GM18873 (cell line): ENCODE results near the gene RASAL1.
"Not testable (repeated sequence)": the region's sequence is repeated elsewhere in the genome, so short reads cannot be mapped to it uniquely, and the experiment has no call there.

Source experiments
- ATAC-seq: cut with Tn5 transposase; IDR thresholded peaks from one replicate; pipeline ENCODE4 v1.9.1; 2021; ENCODE audit warnings: mild to moderate bottlenecking, moderate library complexity, moderate number of reproducible peaks; ENCODE audit not compliant: unreplicated experiment, low FRiP score

The RASAL1 gene

DNA sequence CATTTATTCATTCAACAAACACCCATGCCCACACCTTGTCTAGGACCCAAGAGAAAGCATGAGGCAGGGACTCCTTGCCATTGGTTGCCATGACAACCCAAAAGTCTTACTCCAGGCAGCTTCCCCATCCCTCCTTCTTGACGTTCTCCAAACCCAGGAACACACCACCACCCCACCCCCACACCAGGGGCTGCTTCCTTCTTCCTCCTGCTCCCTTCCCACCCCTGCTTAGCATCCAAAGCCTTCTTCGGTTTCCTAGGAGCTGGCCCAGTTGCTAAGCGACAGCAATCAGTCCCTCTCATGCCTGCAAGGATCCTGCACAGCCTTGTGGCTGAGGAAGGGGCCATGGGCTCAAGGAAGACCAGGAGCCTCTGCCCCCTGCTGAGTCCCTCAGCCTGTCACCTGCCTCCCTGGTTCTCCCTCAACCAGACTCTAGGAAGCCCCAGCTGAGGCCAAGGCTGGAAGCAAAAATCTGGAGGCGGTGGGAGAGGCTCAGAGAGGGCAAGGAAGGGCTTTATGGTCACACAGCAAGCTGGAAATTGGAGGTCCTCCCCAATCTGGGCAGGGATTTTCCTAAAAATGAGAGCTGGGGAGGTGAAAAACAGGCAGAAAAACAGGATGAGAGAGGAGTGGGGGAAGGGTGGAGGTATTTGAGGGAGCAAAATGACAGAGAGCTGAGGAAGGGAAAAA is 15.4 kb downstream of the RASAL1 start:
- ATAC-seq = no peak

- no peak for ATAC-seq
Observed at GRCh38 chr12:113118142-113118541, 17.4 kb downstream of the RASAL1 start.

DNA sequence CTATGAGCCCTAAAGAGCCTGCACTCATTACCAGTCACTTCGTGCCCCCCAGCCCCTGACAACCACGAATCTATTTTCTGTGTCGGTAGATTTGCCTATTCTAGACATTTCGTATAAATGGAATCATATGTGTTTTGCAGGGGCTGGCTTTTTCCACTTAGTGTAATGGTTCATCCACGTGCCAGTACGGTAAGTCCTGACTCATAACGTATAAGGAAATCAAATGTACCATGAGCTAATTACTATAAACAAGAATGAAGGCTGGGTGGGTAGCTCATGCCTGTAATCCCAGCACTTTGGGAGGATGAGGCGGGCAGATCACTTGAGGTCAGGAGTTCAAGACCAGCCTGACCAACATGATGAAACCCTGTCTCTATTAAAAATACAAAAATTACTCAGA is 17.9 kb downstream of the RASAL1 start:
- ATAC-seq = not testable (repeated sequence)

DNA sequence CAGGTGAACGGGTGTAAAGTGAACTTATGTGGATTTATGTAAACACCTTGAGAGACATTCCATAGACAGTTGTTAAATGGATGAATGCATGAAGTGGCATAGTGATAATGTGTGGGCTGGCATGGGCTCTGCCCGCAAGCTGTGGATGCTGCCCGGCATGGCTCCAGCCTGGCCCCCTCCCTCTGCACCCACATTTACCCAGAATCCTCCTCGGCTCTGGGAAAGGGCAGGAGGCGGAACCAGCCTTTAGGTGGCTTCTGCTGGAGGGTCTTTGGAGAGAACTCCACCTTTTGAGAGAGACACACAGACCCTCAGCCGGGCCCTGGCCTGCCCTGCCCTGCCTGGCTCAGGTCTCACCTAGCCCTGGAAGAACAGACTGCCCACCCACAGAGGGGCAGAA is 18.7 kb downstream of the RASAL1 start:
- ATAC-seq = no peak

DNA sequence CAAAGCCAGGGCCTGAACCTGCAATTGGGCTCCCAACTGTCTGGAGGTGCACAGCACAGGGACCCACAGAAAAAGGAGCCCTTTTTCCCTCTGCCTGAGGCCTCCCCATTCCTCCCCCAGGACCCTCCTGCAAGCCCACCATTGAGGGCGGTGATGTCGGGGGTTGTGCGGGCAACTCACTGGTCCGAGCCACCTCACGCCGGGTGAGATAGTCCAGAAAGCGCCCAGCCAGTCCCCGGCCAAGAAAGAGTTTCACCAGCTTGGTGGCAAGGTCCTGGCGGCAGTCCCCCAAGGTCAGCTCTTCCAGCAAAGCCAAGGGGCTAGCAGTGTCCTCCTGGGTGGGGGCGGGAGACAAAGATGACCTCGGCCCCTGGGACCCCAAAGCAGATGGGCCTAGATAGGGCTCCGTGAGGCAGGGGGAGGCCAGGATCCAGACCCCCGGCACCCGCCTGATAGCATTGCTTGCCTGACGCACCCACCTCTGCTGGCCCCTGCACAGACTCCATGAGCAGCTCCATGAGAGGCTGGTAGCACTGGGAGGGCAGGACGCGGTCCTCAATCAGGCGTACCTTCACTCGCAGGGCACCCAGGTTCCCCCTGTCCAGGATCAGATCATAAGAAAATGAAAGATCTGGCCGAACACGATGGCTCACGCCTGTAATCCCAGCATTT is 20.0 kb downstream of the RASAL1 start:
- no peak for ATAC-seq

- no peak for ATAC-seq
Observed at GRCh38 chr12:113114447-113115178, 20.9 kb downstream of the RASAL1 start.

DNA sequence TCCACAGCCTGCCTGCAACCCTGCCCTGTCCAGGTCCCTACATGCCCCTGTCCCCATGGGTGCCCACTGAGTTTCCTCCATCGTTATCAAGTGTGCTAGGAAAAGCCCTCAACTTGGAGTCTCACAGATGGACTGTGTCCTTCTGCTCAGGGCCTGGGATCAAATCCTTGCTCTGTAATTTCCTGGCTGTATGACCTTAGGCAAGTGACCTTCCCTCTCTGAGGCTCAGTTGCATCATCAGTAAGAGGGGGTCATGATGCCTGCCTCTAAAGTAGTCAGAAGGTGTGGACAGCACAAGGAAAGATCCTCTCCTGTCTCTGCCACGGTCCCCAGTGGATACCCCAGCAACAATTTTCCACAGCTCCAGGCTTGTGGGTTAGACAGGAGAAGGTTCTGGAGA is 22.2 kb downstream of the RASAL1 start:
- no peak for ATAC-seq

GRCh38 chr12:113112043-113112899 is 23.3 kb downstream of the RASAL1 start:
- ATAC-seq = no peak

DNA sequence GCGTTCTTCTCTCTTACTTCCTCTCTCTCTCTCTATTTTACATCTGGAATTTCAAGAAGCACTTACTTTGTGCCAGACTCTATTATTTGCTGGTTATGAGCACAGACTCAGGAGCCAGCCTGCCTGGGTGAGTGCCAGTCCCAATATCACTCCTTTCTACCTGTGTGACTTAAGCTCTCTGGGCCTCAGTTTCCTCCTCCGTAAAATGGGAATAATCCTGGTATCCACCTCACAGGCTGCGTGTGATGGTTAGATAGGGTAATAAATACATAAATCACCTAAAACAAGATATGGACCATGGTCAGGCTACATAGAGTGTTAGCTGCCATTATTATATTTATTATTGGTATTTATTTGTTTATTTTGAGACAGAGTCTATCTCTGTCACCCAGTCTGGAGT is 24.3 kb downstream of the RASAL1 start:
- ATAC-seq = no peak

DNA sequence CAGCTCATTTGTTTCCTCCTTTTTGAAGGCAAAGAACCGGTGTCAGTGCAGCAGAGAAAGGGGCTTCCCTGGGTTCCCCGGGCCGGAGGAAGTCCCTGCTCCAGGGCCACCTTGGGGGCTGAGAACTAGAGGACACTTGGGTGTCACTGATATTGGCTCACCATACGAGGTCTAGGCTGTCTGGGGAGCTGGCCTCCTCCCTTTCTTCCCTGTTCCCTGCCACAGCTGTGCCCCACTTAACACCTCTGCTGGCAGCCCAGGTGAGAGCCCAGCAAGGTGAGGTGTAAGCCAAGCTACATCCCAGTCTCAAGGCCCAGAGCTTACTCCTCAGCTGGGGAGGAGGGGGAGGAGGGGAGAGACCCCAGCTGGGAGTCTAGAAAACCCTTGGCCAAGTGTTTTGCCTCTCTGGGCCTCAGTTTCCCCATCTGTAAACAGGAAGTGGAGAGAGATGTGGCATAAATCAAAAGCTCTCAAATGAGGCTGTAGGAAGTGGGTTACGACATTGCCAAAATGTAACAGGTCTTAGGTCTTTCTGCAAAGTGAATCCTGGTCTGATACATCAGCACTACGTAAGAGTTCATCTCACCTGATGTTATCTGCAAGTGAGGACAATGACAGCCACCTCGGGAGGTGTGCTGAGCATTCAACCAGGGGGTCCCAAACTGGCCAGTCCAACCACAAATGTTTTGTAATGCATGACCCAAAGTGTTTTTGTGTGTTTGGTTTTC is 25.5 kb downstream of the RASAL1 start:
- no peak for ATAC-seq

DNA sequence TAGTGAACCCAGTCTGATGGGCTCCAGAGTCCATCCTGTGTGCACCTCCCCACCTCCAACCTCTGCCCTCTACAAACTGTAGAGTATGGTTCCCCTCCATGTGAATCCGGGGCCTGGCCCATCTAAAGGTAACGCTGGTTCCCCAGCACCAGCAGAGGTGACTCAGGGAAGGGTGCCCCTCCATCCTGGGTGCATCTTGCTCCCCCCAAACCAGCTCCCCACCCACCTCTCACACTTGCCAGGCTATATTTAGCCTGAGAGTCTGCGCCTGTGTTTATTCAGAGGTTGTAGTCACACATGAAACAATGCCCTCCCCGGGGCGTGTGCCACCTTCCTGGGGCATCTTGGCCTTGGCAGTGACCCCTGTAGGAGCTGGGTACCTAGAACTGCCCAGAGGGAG is 26.2 kb downstream of the RASAL1 start:
- no peak for ATAC-seq

DNA sequence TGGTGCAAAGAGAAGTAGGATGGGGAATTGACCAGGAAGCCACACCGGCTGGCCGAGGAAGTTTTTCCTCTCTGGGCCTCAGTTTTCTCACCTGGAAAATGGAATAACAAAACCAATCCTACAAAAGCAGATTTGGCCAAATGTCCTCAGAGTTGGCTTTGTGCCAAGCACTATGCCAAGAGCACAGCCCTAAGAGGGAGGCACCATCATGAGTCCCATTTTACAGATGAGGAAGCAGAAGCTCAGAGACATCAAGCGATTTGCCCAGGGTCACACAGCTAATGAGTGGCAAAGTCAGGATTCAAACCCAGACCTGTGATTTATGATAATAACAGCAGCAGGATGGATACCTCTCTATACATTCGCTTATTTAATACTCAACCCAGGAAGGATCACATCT is 27.3 kb downstream of the RASAL1 start:
- ATAC-seq = no peak

DNA sequence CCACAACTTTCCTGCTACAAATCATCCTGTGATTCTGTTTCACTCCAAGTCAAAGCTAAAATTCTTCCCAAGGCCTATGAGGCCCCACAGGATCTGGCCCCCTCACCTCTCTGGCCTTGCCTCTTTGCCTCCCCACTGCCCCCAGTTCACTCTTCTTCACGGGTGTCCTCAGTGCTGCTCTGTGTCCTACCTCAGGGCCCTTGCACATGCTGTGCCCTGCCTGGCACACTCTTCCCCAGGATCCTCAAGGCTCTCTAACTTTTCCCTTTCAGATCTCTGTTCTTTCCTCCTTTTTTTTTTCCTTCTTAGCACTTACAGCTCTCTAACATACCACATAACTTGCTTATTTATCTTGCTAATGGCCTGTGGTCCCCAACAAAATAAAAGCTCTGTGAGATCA is 29.2 kb downstream of the RASAL1 start:
- ATAC-seq = no peak

GRCh38 chr12:113105606-113106271 is 29.8 kb downstream of the RASAL1 start:
- ATAC-seq = no peak

DNA sequence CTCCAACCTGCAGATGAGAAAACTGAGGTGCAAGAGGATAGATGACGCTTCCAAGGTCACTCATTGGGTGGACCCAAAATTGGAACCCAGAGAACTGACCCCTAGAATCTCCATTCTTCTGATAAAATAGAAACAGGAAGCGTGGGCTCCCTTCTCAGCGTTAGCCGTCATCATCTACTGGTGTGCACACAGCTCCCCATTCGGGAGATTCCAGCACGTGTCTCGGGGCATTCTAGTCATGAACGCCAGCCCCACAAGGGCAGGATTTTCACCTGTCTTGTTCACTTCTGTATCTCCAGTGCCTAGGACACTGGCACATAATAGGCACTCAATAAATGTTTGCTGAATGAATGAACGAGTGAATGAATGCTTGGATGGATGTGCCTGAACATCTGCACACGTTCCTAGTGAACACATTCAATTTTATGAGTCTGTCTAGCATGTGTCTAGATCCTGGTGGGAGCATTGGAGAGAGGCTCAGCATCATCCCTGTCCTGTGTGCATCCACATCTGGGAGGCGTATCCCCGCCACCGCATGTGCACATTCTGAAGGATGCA is 30.5 kb downstream of the RASAL1 start:
- no peak for ATAC-seq

DNA sequence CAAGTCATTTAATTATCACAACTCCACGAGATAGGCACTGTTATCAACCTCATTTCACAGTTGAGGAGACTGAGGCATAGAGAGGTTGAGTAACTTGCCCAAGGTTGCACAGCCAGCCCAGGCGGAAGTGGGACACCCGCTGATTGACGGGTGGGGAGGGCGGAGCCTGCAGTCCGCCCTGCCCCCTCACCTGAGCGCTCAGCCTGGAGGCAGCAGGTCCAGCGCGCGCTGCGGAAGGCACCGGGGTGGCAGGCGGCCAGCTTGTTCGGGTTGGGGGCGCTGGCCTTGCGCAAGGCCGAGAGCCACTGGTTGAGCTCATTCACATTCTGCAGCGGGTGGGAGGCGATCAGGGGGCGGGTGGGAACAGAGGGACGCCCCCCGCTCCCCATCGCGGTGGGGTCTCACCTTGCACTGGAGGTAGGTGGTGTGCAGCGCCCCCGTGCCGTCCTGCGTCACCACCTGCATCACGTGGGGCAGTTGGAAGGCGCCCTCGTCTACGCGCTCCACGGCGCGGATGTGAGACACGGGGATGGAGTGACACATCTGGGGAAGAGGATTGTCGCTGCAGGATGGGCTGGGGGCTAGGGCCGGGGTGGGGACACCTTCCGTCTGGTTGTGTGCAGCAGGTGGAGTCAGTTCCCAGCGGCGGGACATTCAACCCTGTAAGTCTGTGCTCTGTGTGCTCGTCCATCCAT is 31.7 kb downstream of the RASAL1 start:
- no peak for ATAC-seq

GRCh38 chr12:113102811-113103210 is 32.8 kb downstream of the RASAL1 start:
- ATAC-seq = no peak

GRCh38 chr12:113101751-113102150 is 33.8 kb downstream of the RASAL1 start:
- ATAC-seq = no peak

- ATAC-seq = no peak
Observed at GRCh38 chr12:113099764-113100163, 35.8 kb downstream of the RASAL1 start.
